Lung (tissue), 12 donors: Measurements from ENCODE around the gene ITFG1. TPM values are rescaled to one million over a fixed set of nuclear protein-coding genes. Genes with fewer than 3 reads are reported as not detected.

Experiments
- ATAC-seq: fragments of 200-7000 bp; cut with Tn5 transposase; one replicate; pipeline ENCODE4 v1.9.1; 2020; ENCODE audit warnings: moderate number of reproducible peaks; ENCODE audit not compliant: insufficient read depth, low FRiP score
- DNase-seq, 3 donors: peaks; one replicate each; pipeline ENCODE4 v3.0.0-alpha.2; 2013 to 2017
- H3K27ac ChIP-seq, 2 donors: one replicate each; pipeline ENCODE4 v1.5.1; 2013; ENCODE audit warnings: mild to moderate bottlenecking in 2 of 2, moderate library complexity in 2 of 2, control low read depth in 1 of 2, inconsistent platforms in 1 of 2, low read depth in 1 of 2, low read length in 1 of 2
- H3K27me3 ChIP-seq, 3 donors: one replicate each; pipeline ENCODE4 v1.5.1; 2013; ENCODE audit warnings: low read length in 2 of 3; ENCODE audit not compliant: control insufficient read depth in 3 of 3, insufficient read depth in 3 of 3
- H3K36me3 ChIP-seq, 4 donors: one replicate each; pipeline ENCODE4 v1.5.1; 2013; ENCODE audit warnings: low read length in 4 of 4, mild to moderate bottlenecking in 1 of 4, moderate library complexity in 1 of 4; ENCODE audit not compliant: control insufficient read depth in 4 of 4, insufficient read depth in 4 of 4
- H3K4me1 ChIP-seq, 5 donors: one replicate each; pipeline ENCODE4 v1.5.1; 2013; ENCODE audit warnings: low read length in 5 of 5, mild to moderate bottlenecking in 2 of 5, moderate library complexity in 1 of 5; ENCODE audit not compliant: control insufficient read depth in 5 of 5, insufficient read depth in 5 of 5
- H3K4me3 ChIP-seq: one replicate; pipeline ENCODE4 v1.5.1; 2013; ENCODE audit warnings: mild to moderate bottlenecking, control low read depth, moderate library complexity
- H3K9ac ChIP-seq, 2 donors: one replicate each; pipeline ENCODE4 v1.5.1; 2013; ENCODE audit warnings: low read length in 2 of 2, control low read depth in 1 of 2; ENCODE audit not compliant: insufficient read depth in 1 of 2
- H3K9me3 ChIP-seq, 4 donors: one replicate each; pipeline ENCODE4 v1.5.1; 2013; ENCODE audit warnings: low read length in 3 of 4, mild to moderate bottlenecking in 1 of 4, moderate library complexity in 1 of 4; ENCODE audit not compliant: control insufficient read depth in 4 of 4, insufficient read depth in 3 of 4
- WGBS, 2 donors: extraction: QIAGEN DNeasy Blood & Tissue Kit; methylation state at CpG; one replicate each; pipeline ENCODE4 v1.1.7; 2013; 5-methylcytosine and 5-hydroxymethylcytosine counted together
- polyA plus RNA-seq, 2 donors: library from polyadenylated mRNA; stranded (reverse); fragments of 200-250 nt; gene quantifications; one replicate each; pipeline ENCODE4 v1.2.1, GENCODE V29; 2013
- total RNA-seq, 2 donors: library from RNA; depleted of rRNA in 1 of 2; stranded (reverse); fragments of >200 nt in 1 of 2; gene quantifications; one replicate each; pipeline ENCODE4 v1.2.1, GENCODE V29; 2014 to 2021
- TF ChIP-seq, protein P1 (sequence below): IDR thresholded peaks from 2 replicates; pipeline ENCODE4 v1.5.1; 2012; ENCODE audit warnings: mild to moderate bottlenecking; ENCODE audit errors: control extremely low read depth, extremely low read depth
- donor health status: control.
- donor health status: control.
- donor health status: Bipolar disorder and iron deficiency.
- donor health status: healthy.
- donor health status: DM: yes; HTN: yes; CAD: no.

ITFG1 gene
- total and polyA plus RNA-seq, 4 donors, result 13.0 to 79.4 (median 40.2) TPM

DNA sequence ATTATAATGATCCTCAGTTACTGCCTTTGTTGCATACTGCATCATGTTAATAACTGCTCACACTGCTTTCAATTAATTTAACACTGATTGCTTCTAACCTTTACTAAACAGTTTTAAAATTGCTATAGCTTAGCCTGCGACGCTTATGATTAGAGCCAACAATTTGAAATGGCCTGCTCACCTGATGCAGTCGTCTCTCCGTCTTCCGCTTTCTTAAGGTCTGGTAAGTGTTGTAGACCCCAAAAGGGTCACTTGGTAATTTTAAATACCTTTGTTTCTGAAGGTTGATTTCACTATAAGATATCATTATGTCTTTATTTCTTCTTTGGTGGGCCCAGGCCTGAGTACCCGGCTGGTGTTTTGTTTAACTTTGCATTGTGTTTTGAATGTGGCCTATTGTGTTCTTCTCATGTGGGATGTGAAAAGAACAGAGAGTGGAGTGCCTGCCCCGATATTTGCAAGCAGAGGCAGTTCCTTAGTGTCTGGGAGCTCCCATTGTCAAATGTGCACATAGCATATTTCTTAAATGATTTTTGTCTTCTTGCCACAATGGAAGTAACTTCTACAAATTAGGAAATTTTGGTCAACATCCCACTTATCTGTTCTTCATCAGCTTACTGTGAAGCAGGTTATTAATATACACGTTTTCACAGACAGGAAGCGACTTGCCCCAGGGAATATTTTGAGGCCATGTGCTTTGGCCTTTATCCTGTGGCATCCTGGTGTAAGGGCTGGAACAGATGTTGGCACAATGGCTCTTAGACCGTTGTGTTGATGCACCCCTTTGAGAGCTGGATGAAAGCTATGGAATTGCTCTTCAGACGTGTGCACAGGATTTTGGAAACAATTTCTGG is 3.1 kb upstream of the ITFG1 start:
- Histone ChIP-seq H3K4me3 (no peak overlapping the region), H3K36me3 (peaks cover 0 to 4% (median 2%) of the 10 kb centered on the region in 4 donors), H3K9me3 (no peaks in the 10 kb centered on the region), H3K27me3 (no peaks in the 10 kb centered on the region), H3K4me1 (peaks cover 7 to 34% (median 16%) of the 10 kb centered on the region in 5 donors), H3K27ac (no peak overlapping the region), H3K9ac (no peak overlapping the region)
- TF ChIP-seq, protein P1, sequence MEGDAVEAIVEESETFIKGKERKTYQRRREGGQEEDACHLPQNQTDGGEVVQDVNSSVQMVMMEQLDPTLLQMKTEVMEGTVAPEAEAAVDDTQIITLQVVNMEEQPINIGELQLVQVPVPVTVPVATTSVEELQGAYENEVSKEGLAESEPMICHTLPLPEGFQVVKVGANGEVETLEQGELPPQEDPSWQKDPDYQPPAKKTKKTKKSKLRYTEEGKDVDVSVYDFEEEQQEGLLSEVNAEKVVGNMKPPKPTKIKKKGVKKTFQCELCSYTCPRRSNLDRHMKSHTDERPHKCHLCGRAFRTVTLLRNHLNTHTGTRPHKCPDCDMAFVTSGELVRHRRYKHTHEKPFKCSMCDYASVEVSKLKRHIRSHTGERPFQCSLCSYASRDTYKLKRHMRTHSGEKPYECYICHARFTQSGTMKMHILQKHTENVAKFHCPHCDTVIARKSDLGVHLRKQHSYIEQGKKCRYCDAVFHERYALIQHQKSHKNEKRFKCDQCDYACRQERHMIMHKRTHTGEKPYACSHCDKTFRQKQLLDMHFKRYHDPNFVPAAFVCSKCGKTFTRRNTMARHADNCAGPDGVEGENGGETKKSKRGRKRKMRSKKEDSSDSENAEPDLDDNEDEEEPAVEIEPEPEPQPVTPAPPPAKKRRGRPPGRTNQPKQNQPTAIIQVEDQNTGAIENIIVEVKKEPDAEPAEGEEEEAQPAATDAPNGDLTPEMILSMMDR, result no peak
- ATAC-seq (no peak), DNase-seq (no peak)
- WGBS, 2 donors, result 74 to 82% methylated on average over 11 of the region's 11 CpGs

- TF ChIP-seq, protein P1, result no peak
- H3K9me3 ChIP-seq, result no peaks in the 10 kb centered on the region
- no peaks in the 10 kb centered on the region for H3K27me3 ChIP-seq
- H3K27ac ChIP-seq, result peak overlapping the region; percentile 96 to 100
- peak overlapping the region; percentile 93 for H3K4me3 ChIP-seq
- peaks cover 7 to 21% (median 16%) of the 10 kb centered on the region in 5 donors for H3K4me1 ChIP-seq
- peaks cover 0 to 12% (median 5%) of the 10 kb centered on the region in 4 donors for H3K36me3 ChIP-seq
- ATAC-seq (peak; percentile 50), DNase-seq (peak; percentile 32 to 69 (median 54))
- peak overlapping the region; percentile 65 to 82 for H3K9ac ChIP-seq
- WGBS, 2 donors, result 0 to 1% methylated on average over 17 of the region's 17 CpGs
Observed at GRCh38 chr16:47461598-47462266, 869 bp upstream of the ITFG1 start.

GRCh38 chr16:47460359-47460710 is 528 bp downstream of the ITFG1 start:
- Histone ChIP-seq H3K4me3 (peak overlapping the region; percentile 93), H3K27ac (peak overlapping the region; percentile 96 to 100), H3K9ac (peak overlapping the region; percentile 71 to 90), H3K9me3 (no peaks in the 10 kb centered on the region), H3K27me3 (no peaks in the 10 kb centered on the region), H3K4me1 (peaks cover 7 to 19% (median 16%) of the 10 kb centered on the region in 5 donors), H3K36me3 (peaks cover 0 to 12% (median 5%) of the 10 kb centered on the region in 4 donors)
- DNase-seq (peak in 2 of 3 donors; percentile 7 to 13), ATAC-seq (no peak)
- WGBS, 2 donors, result 7 to 8% methylated on average over 4 of the region's 4 CpGs
- TF ChIP-seq, protein P1, result no peak
